Subcutaneous preadipocyte (primary cell): Measurements from ENCODE around the gene MT3. TPM values are rescaled to one million over a fixed set of nuclear protein-coding genes. Genes with fewer than 3 reads are reported as not detected.

Experiments
- total RNA-seq: library from RNA; depleted of rRNA; stranded (reverse); fragments of >200 nt; gene quantifications from 2 replicates; pipeline ENCODE4 v1.2.3, GENCODE V29; 2012

The MT3 gene
- not detected in 2 replicates for total RNA-seq

DNA sequence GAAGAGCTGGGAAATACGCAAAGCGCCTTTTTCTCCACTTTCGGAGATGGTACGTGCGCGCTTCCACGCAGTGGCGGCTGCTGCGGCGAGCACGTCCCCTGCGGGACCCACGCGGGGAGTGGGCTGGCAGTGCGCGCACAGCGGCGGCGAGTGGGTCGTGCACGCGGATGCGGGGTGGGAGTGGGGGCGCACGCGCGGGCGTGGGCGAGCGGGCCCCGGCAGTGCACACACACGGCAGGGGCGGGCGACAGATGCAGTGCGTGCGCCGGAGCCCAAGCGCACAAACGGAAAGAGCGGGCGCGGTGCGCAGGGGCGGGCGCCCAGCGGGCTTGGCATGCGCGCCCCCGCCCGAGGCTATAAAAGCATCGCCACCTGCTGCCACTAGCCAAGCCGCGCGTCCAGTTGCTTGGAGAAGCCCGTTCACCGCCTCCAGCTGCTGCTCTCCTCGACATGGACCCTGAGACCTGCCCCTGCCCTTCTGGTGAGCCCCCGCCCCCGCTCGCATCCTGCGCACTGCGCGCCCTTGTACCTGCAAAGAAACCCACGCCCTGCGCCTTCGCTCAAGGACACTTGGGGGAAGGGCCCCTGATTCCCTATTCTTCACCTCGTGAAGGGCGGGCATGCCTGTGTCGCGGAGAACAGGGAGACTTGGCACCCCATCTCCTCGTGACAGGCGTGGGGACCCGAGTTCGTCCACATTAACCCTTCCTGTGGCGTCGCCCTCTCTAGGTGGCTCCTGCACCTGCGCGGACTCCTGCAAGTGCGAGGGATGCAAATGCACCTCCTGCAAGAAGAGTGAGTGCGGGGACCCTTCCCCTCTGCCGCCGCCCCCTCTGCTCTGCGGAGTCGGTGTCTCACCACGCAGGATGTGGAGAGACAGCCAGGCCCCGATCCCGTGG, at the start of gene MT3:
TSS of gene MT3 (plus strand) at position 388 of the 899 bp plus-strand sequence. CDS start at position 451, 63 bp downstream.

DNA sequence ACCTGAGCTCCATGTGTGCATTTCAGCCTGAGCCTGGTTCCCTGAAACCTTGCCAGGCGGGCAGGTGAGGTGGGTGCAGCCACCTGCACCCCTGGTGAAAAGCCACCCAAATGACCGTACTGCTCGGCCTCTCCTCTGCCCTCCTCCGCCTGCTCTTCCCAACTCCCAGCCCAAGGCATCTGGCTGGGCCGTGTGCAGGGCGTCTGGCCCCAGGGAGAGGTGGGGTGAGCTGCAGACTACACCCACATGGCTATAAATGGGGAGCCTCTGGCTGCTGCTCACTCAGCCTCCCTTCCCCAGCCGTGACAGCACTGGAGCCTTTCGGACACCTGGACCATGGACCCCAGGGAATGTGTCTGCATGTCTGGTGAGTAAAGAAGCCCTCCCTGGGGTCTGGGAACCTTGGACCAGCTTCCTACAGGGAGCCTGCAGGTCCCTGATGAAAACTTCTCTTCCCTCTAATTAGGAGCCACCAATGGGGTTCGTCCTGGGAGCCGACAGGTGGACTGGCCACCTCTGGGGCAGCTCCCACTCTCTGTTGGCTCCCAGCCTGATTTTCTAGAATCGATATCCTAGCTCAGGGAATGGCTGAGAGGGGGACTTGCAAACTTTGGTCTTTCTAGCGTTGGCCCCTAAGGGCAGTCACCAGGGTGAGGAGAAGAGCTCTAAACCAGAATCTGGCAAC, 24.4 kb upstream of the MT3 start, which contains the start of gene MT4:
TSS of gene MT4 (plus strand) at position 281 of the 685 bp plus-strand sequence. CDS start at position 337, 56 bp downstream.

DNA sequence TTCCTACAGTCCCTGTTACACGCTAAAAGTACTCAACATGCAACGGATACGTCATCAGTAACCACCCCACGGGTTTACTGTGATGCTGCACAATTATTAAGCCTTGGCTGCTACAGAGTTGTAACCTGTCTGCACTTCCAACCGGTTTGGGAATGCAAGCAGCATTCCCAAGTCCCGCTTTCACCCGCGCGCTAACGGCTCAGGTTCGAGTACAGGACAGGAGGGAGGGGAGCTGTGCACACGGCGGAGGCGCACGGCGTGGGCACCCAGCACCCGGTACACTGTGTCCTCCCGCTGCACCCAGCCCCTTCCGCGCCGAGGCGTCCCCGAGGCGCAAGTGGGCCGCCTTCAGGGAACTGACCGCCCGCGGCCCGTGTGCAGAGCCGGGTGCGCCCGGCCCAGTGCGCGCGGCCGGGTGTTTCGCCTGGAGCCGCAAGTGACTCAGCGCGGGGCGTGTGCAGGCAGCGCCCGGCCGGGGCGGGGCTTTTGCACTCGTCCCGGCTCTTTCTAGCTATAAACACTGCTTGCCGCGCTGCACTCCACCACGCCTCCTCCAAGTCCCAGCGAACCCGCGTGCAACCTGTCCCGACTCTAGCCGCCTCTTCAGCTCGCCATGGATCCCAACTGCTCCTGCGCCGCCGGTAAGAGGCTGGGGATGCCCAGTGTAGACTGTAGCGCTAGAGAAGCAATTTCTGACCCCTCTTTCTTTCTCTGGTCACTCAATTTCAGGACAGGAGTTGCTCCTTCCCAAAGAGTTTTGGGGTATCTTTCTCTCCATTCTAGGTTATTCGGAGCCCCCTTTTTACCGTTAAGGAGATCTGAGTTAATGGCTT, 18.9 kb downstream of the MT3 start, which contains the start of gene MT2A:
TSS of gene MT2A (plus strand) at position 542 of the 833 bp plus-strand sequence. CDS start at position 614, 72 bp downstream.

DNA sequence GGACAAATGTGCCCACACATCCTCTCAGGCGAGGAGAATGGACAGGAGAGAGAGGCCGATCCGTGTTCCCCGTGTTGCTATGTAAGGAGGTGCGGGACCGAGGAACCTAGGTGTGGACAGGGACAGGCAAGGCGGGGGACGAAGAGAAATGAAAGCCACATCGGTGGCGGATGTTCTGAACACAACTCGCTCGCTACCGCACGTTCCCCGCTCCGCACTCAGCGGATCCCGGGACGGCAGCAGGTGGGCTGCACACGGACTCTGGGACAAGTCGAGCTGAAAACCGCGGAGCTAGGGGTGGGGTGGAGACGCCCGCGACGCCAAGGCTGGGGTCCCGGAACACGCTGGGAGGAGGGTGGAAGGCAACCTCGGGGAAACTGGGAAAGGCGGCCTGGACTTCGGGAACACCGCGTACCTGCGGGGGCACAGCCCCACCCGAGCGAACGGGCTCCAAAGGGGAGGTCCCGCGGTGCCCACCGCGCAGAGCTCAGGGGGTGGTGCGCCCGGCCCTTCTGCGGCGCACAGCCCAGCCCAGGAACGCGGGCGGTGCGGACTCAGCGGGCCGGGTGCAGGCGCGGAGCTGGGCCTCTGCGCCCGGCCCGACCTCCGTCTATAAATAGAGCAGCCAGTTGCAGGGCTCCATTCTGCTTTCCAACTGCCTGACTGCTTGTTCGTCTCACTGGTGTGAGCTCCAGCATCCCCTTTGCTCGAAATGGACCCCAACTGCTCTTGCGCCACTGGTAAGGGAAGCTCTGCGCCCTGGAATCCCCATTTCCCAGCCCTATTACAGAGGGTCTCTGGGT, 36.0 kb downstream of the MT3 start, which contains the start of gene MT1E:
TSS of gene MT1E (plus strand) at position 642 of the 803 bp plus-strand sequence. CDS start at position 713, 71 bp downstream.

GRCh38 chr16:56632156-56632847, 43.0 kb downstream of the MT3 start, which contains the start of gene MT1M:
Gene MT1M, plus strand, starts transcription at chr16:56632659. Its CDS starts 73 bp downstream, at chr16:56632732.

GRCh38 chr16:56637814-56638750, 48.8 kb downstream of the MT3 start, which contains the start of gene MT1A:
Gene MT1A, plus strand, starts transcription at chr16:56638666. Its CDS starts 73 bp downstream, at chr16:56638739.

Other genes with a start within 250 kb of the MT3 start
- gene AMFR, start 164.0 kb upstream of the MT3 start, total RNA-seq, result 164 and 200 TPM in 2 replicates
- 55.1 and 80.3 TPM in 2 replicates for gene NUDT21, start 138.2 kb upstream of the MT3 start, total RNA-seq
- 61.0 and 66.1 TPM in 2 replicates for gene OGFOD1, start 138.0 kb upstream of the MT3 start, total RNA-seq
- 34.6 and 58.4 TPM in 2 replicates for gene BBS2, start 69.5 kb upstream of the MT3 start, total RNA-seq
- not detected in 2 replicates for gene MT4, start 24.5 kb upstream of the MT3 start, total RNA-seq
- gene MT2A, start 19.1 kb downstream of the MT3 start, total RNA-seq, result 369 and 405 TPM in 2 replicates
- 226 and 355 TPM in 2 replicates for gene MT1E, start 36.3 kb downstream of the MT3 start, total RNA-seq
- 4.7 and 24.6 TPM in 2 replicates for gene MT1M, start 43.1 kb downstream of the MT3 start, total RNA-seq
- gene MT1A, start 49.1 kb downstream of the MT3 start, total RNA-seq, result 11.1 and 17.6 TPM in 2 replicates
- not detected in 2 replicates for gene MT1B, start 62.4 kb downstream of the MT3 start, total RNA-seq
- 0.37 TPM in 1 of 2 replicates, not detected in the other for gene MT1F, start 68.4 kb downstream of the MT3 start, total RNA-seq
- gene MT1G, start 78.5 kb downstream of the MT3 start, total RNA-seq, result 0.59 and 3.3 TPM in 2 replicates
- not detected in 2 replicates for gene MT1H, start 80.3 kb downstream of the MT3 start, total RNA-seq
- gene MT1X, start 92.9 kb downstream of the MT3 start, total RNA-seq, result 116 and 429 TPM in 2 replicates
- 65.4 and 91.1 TPM in 2 replicates for gene NUP93, start 140.6 kb downstream of the MT3 start, total RNA-seq